GM12892 (cell line): ENCODE data around the gene PCSK5.
"Not testable (repeated sequence)": the region's sequence is repeated elsewhere in the genome, so short reads cannot be mapped to it uniquely, and the experiment has no call there.

Experiments used
- DNase-seq: peaks from one replicate; pipeline ENCODE4 v3.0.0; 2011; ENCODE audit not compliant: insufficient read length
- FAIRE-seq: peaks from 2 replicates; lab custom pipeline; 2011; peaks lifted over from hg19 to GRCh38; lab: Jason Lieb, UNC
- POLR2A ChIP-seq: IDR thresholded peaks from 2 replicates; pipeline ENCODE4 v1.6.1; 2011; ENCODE audit warnings: low read depth, low read length, control low read depth
- POLR2AphosphoS5 ChIP-seq: IDR thresholded peaks from 2 replicates; pipeline ENCODE4 v1.6.1; 2011; ENCODE audit warnings: low read depth, low read length, control low read depth
- TAF1 ChIP-seq: IDR thresholded peaks from 2 replicates; pipeline ENCODE4 v1.6.1; 2011; ENCODE audit warnings: low read depth, mild to moderate bottlenecking, control low read depth, low read length, borderline replicate concordance

PCSK5 gene

GRCh38 chr9:76310991-76311390 lies 420.5 kb downstream of the PCSK5 start:
- FAIRE-seq = no peak
- no peak for DNase-seq
- TF ChIP-seq POLR2AphosphoS5 (no peak), TAF1 (no peak), POLR2A (no peak)

- no peak for DNase-seq
- no peak for FAIRE-seq
- TF ChIP-seq POLR2AphosphoS5 = no peak
- no peak for TF ChIP-seq POLR2A
- no peak for TF ChIP-seq TAF1
These were observed 421.1 kb downstream of the PCSK5 start for GRCh38 chr9:76311537-76311936.

GRCh38 chr9:76313771-76314170 lies 423.3 kb downstream of the PCSK5 start:
- no peak for DNase-seq
- no peak for FAIRE-seq
- TF ChIP-seq TAF1 = no peak
- TF ChIP-seq POLR2AphosphoS5 = no peak
- no peak for TF ChIP-seq POLR2A

GRCh38 chr9:76314321-76314720 lies 423.8 kb downstream of the PCSK5 start:
- TF ChIP-seq TAF1 (no peak), POLR2AphosphoS5 (no peak), POLR2A (no peak)
- no peak for DNase-seq
- FAIRE-seq = no peak

GRCh38 chr9:76316069-76316468 lies 425.6 kb downstream of the PCSK5 start:
- DNase-seq (no peak), FAIRE-seq (no peak)
- no peak for TF ChIP-seq POLR2AphosphoS5
- no peak for TF ChIP-seq POLR2A
- no peak for TF ChIP-seq TAF1

- FAIRE-seq, DNase-seq: not testable (repeated sequence)
These were observed 429.0 kb downstream of the PCSK5 start for GRCh38 chr9:76319466-76319865.

GRCh38 chr9:76321195-76321828 lies 430.8 kb downstream of the PCSK5 start:
- DNase-seq (no peak), FAIRE-seq (no peak)
- TF ChIP-seq TAF1 (no peak), POLR2A (no peak)

- FAIRE-seq = no peak
- DNase-seq = no peak
- no peak for TF ChIP-seq TAF1
- TF ChIP-seq POLR2AphosphoS5 = no peak
- no peak for TF ChIP-seq POLR2A
These were observed 432.3 kb downstream of the PCSK5 start for GRCh38 chr9:76322810-76323209.

- no peak for FAIRE-seq
- TF ChIP-seq TAF1 (no peak), POLR2A (no peak), POLR2AphosphoS5 (no peak)
- DNase-seq = no peak
These were observed 433.0 kb downstream of the PCSK5 start for GRCh38 chr9:76323490-76323889.

- FAIRE-seq, DNase-seq: not testable (repeated sequence)
These were observed 433.6 kb downstream of the PCSK5 start for GRCh38 chr9:76324030-76324429.

GRCh38 chr9:76330034-76330433 lies 439.6 kb downstream of the PCSK5 start:
- TF ChIP-seq TAF1 (no peak), POLR2A (no peak), POLR2AphosphoS5 (no peak)
- DNase-seq (no peak), FAIRE-seq (no peak)

- no peak for FAIRE-seq
- DNase-seq = no peak
- TF ChIP-seq POLR2AphosphoS5 (no peak), TAF1 (no peak), POLR2A (no peak)
These were observed 442.9 kb downstream of the PCSK5 start for GRCh38 chr9:76333388-76333787.

- no peak for TF ChIP-seq POLR2A
- no peak for TF ChIP-seq POLR2AphosphoS5
- no peak for TF ChIP-seq TAF1
- FAIRE-seq = no peak
- DNase-seq = no peak
These were observed 443.5 kb downstream of the PCSK5 start for GRCh38 chr9:76333964-76334363.
